Panc1 (cell line): ENCODE data around the gene PHF23.

ENCODE experiments used
- CTCF ChIP-seq: fragments of 450-650 bp; IDR thresholded peaks from 2 replicates; pipeline ENCODE4 v1.5.1; 2017; ENCODE audit warnings: mild to moderate bottlenecking
- POLR2AphosphoS5 ChIP-seq: IDR thresholded peaks from 2 replicates; pipeline ENCODE4 v1.6.1; 2012; ENCODE audit warnings: mild to moderate bottlenecking, low read depth, low read length, moderate library complexity
- REST ChIP-seq, 2 experiments: IDR thresholded peaks; 2 replicates each; pipeline ENCODE4 v1.6.1; 2011 to 2012; ENCODE audit warnings: low read depth in 2 of 2, control low read depth in 1 of 2, low read length in 1 of 2, mild to moderate bottlenecking in 1 of 2, moderate library complexity in 1 of 2; ENCODE audit not compliant: insufficient read depth in 1 of 2
- SIN3A ChIP-seq: IDR thresholded peaks from 2 replicates; pipeline ENCODE4 v1.6.1; 2012; ENCODE audit warnings: low read depth, mild to moderate bottlenecking, low read length, moderate library complexity, borderline replicate concordance; ENCODE audit not compliant: insufficient read depth
- TCF7L2 ChIP-seq: IDR thresholded peaks from 2 replicates; pipeline ENCODE4 v1.6.1; 2011; ENCODE audit warnings: mild to moderate bottlenecking, low read depth, low read length, inconsistent platforms

- TF ChIP-seq CTCF: no peak
- TF ChIP-seq REST (IDR thresholded peaks at IDR 0.05; ENCODE audit: insufficient read depth in 1 of 2, low read depth in 2 of 2, low read length in 1 of 2): no peak
- no peak for TF ChIP-seq POLR2AphosphoS5
- TF ChIP-seq TCF7L2: no peak
- no peak for TF ChIP-seq SIN3A
These were observed 46.9 kb downstream of the PHF23 start for GRCh38 chr17:7192271-7192937.
